ENCODE data around the gene SATB2. TPM values are rescaled to one million over a fixed set of nuclear protein-coding genes. Genes with fewer than 3 reads are reported as not detected.
A peak's percentile ranks its signal among the peaks of the same experiment; 100 is the strongest.

The SATB2 gene
- total RNA-seq, 1 donor from 2014 or later = 1.2 TPM

DNA sequence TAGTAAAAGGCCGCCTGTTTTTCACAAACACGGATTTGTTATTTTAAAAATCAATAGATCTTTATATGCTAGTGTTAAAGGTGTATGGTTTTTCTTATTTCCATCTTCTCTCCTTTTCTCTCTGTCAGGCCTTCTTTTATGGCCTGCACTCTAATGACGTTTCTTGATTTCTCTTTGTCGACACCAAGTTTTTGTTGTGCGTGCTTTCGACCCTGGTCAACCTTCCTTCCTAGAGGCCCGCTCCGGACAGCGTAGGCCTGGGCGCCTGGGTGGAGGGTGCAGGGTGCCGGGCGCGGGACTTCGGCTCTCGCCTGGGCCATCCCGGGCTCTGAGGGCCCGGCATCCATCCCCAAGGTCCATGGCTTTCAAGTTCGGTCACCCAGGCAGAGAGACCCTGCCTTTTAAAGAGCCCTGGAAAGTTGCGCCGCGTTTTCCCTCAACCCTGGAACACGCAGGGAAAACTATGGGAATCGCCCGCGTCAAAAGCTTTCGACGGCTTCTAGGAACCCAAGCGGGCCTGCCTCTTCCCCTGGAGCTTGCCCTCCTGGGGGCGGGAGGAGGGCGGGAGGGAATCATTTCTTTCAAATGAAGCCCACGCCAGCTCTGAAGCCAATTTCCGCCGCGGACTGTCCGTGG lies 4.1 kb upstream of the SATB2 start:
- Histone ChIP-seq H3K27me3 (peaks cover 36% of the 10 kb centered on the region), H3K4me1 (peaks cover 17 to 24% of the 10 kb centered on the region in 2 donors), H3K36me3 (no peaks in the 10 kb centered on the region), H3K4me3 (no peak overlapping the region), H3K27ac (no peak overlapping the region), H3K9me3 (no peaks in the 10 kb centered on the region)
- intact Hi-C loops (cut with DNase I) = loop anchor here (5.0 to 10.0 kb wide), 4 partner anchors 807 to 1960 kb away; partner anchors contain the start of genes HSPE1 and MARS2
- no peak for DNase-seq (ENCODE audit: low spot score in 2 of 2)
- TF ChIP-seq CTCF (IDR thresholded peaks at IDR 0.05) = no peak

DNA sequence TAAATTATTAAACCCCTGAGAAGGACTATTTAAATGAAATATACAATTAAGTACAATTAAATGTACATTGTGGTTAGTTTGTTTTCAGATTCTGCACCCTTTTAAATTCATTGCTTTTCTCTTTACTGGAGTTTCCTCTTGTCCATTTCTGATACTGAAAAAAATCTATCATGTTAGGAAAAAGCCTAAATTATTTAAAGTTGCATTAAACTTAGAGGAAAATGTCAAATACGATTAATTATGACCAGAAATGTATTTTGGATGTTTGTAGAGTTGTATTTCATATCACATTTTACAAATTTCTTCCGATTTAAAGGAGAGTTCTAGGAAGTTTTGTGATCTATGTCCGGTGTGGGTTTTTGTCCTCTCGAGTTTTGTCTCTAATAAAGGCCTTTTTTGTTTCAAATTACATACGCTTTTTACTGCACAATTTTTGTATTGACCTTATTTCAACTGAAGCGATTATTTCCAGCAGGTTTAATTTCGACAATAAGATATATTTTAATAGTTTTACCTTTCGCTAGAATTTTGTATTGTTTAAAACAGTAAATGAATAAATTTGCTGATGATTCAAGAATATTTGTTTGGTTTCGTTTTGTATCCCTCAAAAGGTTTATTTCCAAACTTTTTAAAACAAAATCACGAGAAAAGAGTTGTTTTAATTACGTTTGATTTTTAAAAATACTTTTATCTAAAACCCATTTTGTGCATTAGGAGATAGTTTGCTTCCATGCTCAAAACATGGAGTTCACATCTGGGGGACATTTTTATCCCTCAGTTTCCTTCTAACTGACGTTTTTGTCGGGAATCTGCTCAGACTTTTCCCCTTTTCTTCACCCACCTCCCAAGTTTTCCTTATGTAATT lies 3.3 kb upstream of the SATB2 start:
- H3K27me3 ChIP-seq = peaks cover 30% of the 10 kb centered on the region

DNA sequence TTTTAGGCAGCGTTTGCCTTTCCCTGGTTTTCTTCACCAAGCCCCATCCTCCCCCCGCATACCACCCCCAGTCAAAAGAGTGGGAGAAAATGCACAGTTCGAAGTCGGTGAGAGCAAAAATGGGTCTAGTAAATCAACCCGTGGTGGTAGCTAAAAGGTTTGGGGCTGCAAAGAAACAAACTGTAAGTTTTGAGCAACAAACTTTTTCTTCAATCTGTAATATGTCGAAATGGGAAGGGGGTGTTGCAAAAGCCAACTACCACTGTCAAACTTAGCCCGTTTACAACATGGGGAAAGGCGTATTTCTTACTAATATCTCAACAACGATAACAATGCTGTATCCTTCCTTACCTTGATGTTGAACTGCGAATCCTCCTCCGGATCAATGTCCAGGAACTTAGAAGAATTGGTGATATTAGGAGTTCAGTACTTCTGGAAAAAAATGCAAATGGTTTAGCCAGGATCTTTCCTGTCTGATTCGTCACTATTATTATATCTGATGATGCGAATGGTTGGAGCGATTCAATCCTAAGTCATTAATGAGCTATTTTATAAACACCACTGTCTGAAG lies 2.4 kb upstream of the SATB2 start:
- intact Hi-C loops (cut with DNase I) = loop anchor here (5.0 to 10.0 kb wide), 4 partner anchors 805 to 1958 kb away; partner anchors contain the start of genes HSPE1 and MARS2
- Histone ChIP-seq H3K4me3 (peak overlapping the region; percentile 87 to 98), H3K27ac (peak overlapping the region in 1 of 2 donors; percentile 93), H3K9me3 (no peaks in the 10 kb centered on the region), H3K4me1 (peaks cover 29 to 31% of the 10 kb centered on the region in 2 donors), H3K36me3 (no peaks in the 10 kb centered on the region), H3K27me3 (peaks cover 24% of the 10 kb centered on the region)
- no peak for TF ChIP-seq CTCF (IDR thresholded peaks at IDR 0.05)
- no peak for DNase-seq (ENCODE audit: low spot score in 2 of 2)

More for the DNA sequence above, 3.3 kb upstream of the SATB2 start:
- DNase-seq (ENCODE audit: low spot score in 2 of 2) = no peak
- Histone ChIP-seq H3K36me3 (no peaks in the 10 kb centered on the region), H3K9me3 (no peaks in the 10 kb centered on the region), H3K27ac (no peak overlapping the region), H3K4me3 (no peak overlapping the region), H3K4me1 (peaks cover 24 to 28% of the 10 kb centered on the region in 2 donors)
- intact Hi-C loops (cut with DNase I) = loop anchor here (5.0 to 10.0 kb wide), 4 partner anchors 806 to 1959 kb away; partner anchors contain the start of genes HSPE1 and MARS2
- TF ChIP-seq CTCF (IDR thresholded peaks at IDR 0.05) = no peak

GRCh38 chr2:199459286-199460100 lies 1.8 kb upstream of the SATB2 start:
- peak overlapping the region; percentile 85 to 93 for H3K27ac ChIP-seq
- H3K4me3 ChIP-seq = peak overlapping the region; percentile 87 to 98
- peaks cover 22% of the 10 kb centered on the region for H3K27me3 ChIP-seq
- no peaks in the 10 kb centered on the region for H3K9me3 ChIP-seq
- peak in 1 of 2 donors; percentile 95 for DNase-seq (ENCODE audit: low spot score in 2 of 2)
- intact Hi-C loops (cut with DNase I) = loop anchor here (5.0 to 10.0 kb wide), 6 partner anchors 157 to 1957 kb away; partner anchors contain the start of genes HSPE1 and MARS2
- no peaks in the 10 kb centered on the region for H3K36me3 ChIP-seq
- peaks cover 27 to 31% of the 10 kb centered on the region in 2 donors for H3K4me1 ChIP-seq
- no peak for TF ChIP-seq CTCF (IDR thresholded peaks at IDR 0.05)

Measured in ascending aorta (tissue), 2 donors.